HepG2 (cell line): ENCODE measurements around the gene NID1. TPM values are rescaled to one million over a fixed set of nuclear protein-coding genes. Genes with fewer than 3 reads are reported as not detected.

Experiments used
- ATAC-seq: fragments of 200-7000 bp; cut with Tn5 transposase; 3 replicates; pipeline ENCODE4 v1.9.1; 2020; ENCODE audit warnings: mild to moderate bottlenecking, moderate library complexity
- BruUV-seq: library from RNA; stranded (reverse); fragments of 400-500 nt; replicated peaks from 2 replicates; lab custom pipeline; 2021; lab: Mats Ljungman, UMichigan
- CTCF ChIA-PET: fragments of 300-600 bp; formaldehyde crosslinking; extraction: SDS; loops from one replicate; lab custom pipeline; 2021; ENCODE audit warnings: low total read pairs, inconsistent platforms, low intra/inter-chr PET ratio; lab: Yijun Ruan, JAX
- POLR2A ChIA-PET: fragments of 350-600 bp; sonication (Branson Sonifier 250); formaldehyde crosslinking; loops from one replicate; lab custom pipeline; 2020; ENCODE audit warnings: antibody characterized with exemption, inconsistent platforms; lab: Yijun Ruan, JAX
- DNase-seq: peaks from one replicate; pipeline ENCODE4 v3.0.0-alpha.2; 2015; ENCODE audit warnings: low spot score
- FAIRE-seq: peaks from 3 replicates; lab custom pipeline; 2011; peaks lifted over from hg19 to GRCh38; lab: Jason Lieb, UNC
- H2AFZ ChIP-seq: one replicate; pipeline ENCODE4 v1.6.1; 2011; ENCODE audit warnings: low read length, inconsistent platforms
- H3K27ac ChIP-seq: fragments of 300-600 bp; 3 replicates; pipeline ENCODE4 v1.8.0; 2011; ENCODE audit warnings: mixed run types, mild to moderate bottlenecking, mixed read lengths, low read length, inconsistent platforms; ENCODE audit not compliant: insufficient read depth; ENCODE audit errors: extremely low read length
- H3K27me3 ChIP-seq, 2 experiments: fragments of 200-600 bp in 1 of 2; 2 replicates in 1 of 2; 3 replicates in 1 of 2; pipeline versions ENCODE4 v1.6.0 to v1.8.0; 2011; ENCODE audit warnings: low read length in 2 of 2, mild to moderate bottlenecking in 2 of 2, moderate library complexity in 2 of 2, inconsistent platforms in 1 of 2; ENCODE audit not compliant: insufficient read depth in 2 of 2, control insufficient read depth in 1 of 2
- H3K36me3 ChIP-seq, 2 experiments: fragments of 200-600 bp in 1 of 2; replicated peaks in 1 of 2; 2 replicates in 1 of 2; 3 replicates in 1 of 2; pipeline versions ENCODE4 v1.5.1 to v1.8.0; 2011; ENCODE audit warnings: low read length in 2 of 2, inconsistent platforms in 1 of 2; ENCODE audit not compliant: insufficient read depth in 2 of 2, control insufficient read depth in 1 of 2
- H3K4me1 ChIP-seq: 2 replicates; pipeline ENCODE4 v1.5.1; 2012; ENCODE audit warnings: low read length, inconsistent platforms; ENCODE audit not compliant: insufficient read depth
- H3K4me2 ChIP-seq: 2 replicates; pipeline ENCODE4 v1.6.0; 2011; ENCODE audit warnings: low read depth, low read length, inconsistent platforms
- H3K4me3 ChIP-seq, 3 experiments: fragments of 200-600 bp in 1 of 3; sonication (generic), shearing (Covaris generic) in 1 of 3; replicated peaks in 1 of 3; 2 replicates each; pipeline ENCODE4 v1.5.1; 2011 to 2016; ENCODE audit warnings: low read length in 3 of 3, inconsistent platforms in 2 of 3, low read depth in 2 of 3, mild to moderate bottlenecking in 2 of 3, control low read depth in 1 of 3, mixed read lengths in 1 of 3; ENCODE audit not compliant: insufficient read depth in 1 of 3
- H3K79me2 ChIP-seq: one replicate; pipeline ENCODE4 v1.6.1; 2011; ENCODE audit warnings: low read length, inconsistent platforms; ENCODE audit not compliant: insufficient read depth
- H3K9ac ChIP-seq: 2 replicates; pipeline ENCODE4 v1.6.0; 2011; ENCODE audit warnings: mild to moderate bottlenecking, low read depth, low read length, inconsistent platforms; ENCODE audit not compliant: insufficient read depth
- H3K9me3 ChIP-seq: 2 replicates; pipeline ENCODE4 v1.5.1; 2012; ENCODE audit warnings: mild to moderate bottlenecking, low read length
- H4K20me1 ChIP-seq: 2 replicates; pipeline ENCODE4 v1.6.0; 2011; ENCODE audit warnings: inconsistent platforms, mild to moderate bottlenecking, low read length, moderate library complexity; ENCODE audit not compliant: insufficient read depth
- ARHGAP35 ChIP-seq: sonication (generic); formaldehyde crosslinking; IDR thresholded peaks from 2 replicates; pipeline ENCODE4 v1.9.0; 2022; ENCODE audit warnings: mild to moderate bottlenecking, inconsistent platforms, moderate library complexity, missing genetic modification reagents, borderline replicate concordance
- CBX2 ChIP-seq, 2 experiments: fragments of 200-600 bp in 1 of 2; sonication (generic); formaldehyde crosslinking in 1 of 2; IDR thresholded peaks; 2 replicates each; pipeline versions ENCODE4 v1.7.0 to v1.8.1; 2018 to 2022; ENCODE audit warnings: low read depth in 2 of 2, low read length in 1 of 2, mild to moderate bottlenecking in 1 of 2, missing genetic modification reagents in 1 of 2
- EED ChIP-seq: sonication (generic); formaldehyde crosslinking; IDR thresholded peaks from 2 replicates; pipeline ENCODE4 v1.5.0; 2020; ENCODE audit warnings: mild to moderate bottlenecking, missing genetic modification reagents
- HMG20B ChIP-seq: conservative IDR thresholded peaks from 2 replicates; pipeline ENCODE4 v1.6.1; 2016; ENCODE audit warnings: missing genetic modification reagents, missing compliant biosample characterization
- MTF1 ChIP-seq: sonication (generic); formaldehyde crosslinking; IDR thresholded peaks from 2 replicates; pipeline ENCODE4 v1.5.0; 2020; ENCODE audit warnings: missing genetic modification reagents
- REPIN1 ChIP-seq: sonication (generic); formaldehyde crosslinking; IDR thresholded peaks from 2 replicates; pipeline ENCODE4 v1.8.0; 2022; ENCODE audit warnings: missing genetic modification reagents, low read depth, mild to moderate bottlenecking, borderline replicate concordance
- RNF2 ChIP-seq: fragments of 450-650 bp; conservative IDR thresholded peaks from 2 replicates; pipeline ENCODE4 v1.6.1; 2016; ENCODE audit warnings: low read depth
- SMYD3 ChIP-seq: sonication (generic); formaldehyde crosslinking; IDR thresholded peaks from 2 replicates; pipeline ENCODE4 v1.8.1; 2023; ENCODE audit warnings: mild to moderate bottlenecking, missing genetic modification reagents
- SPEN ChIP-seq: sonication (generic); formaldehyde crosslinking; IDR thresholded peaks from 2 replicates; pipeline ENCODE4 v1.5.1; 2020; ENCODE audit warnings: low read depth, mild to moderate bottlenecking, missing genetic modification reagents
- TEAD2 ChIP-seq: sonication (generic); formaldehyde crosslinking; IDR thresholded peaks from 2 replicates; pipeline ENCODE4 v1.9.0; 2021; ENCODE audit warnings: missing genetic modification reagents
- ZNF232 ChIP-seq: sonication (generic); formaldehyde crosslinking; IDR thresholded peaks from 2 replicates; pipeline ENCODE4 v1.4.0; 2020; ENCODE audit warnings: missing genetic modification reagents, borderline replicate concordance
- ZNF235 ChIP-seq: sonication (generic); formaldehyde crosslinking; IDR thresholded peaks from 2 replicates; pipeline ENCODE4 v1.8.1; 2023; ENCODE audit warnings: mild to moderate bottlenecking, missing genetic modification reagents, borderline replicate concordance
- ZNF33A ChIP-seq: sonication (generic); formaldehyde crosslinking; IDR thresholded peaks from 2 replicates; pipeline ENCODE4 v1.5.1; 2020; ENCODE audit warnings: missing genetic modification reagents, mild to moderate bottlenecking, moderate library complexity, borderline replicate concordance
- ZNF34 ChIP-seq: sonication (generic); formaldehyde crosslinking; IDR thresholded peaks from 2 replicates; pipeline ENCODE4 v1.4.0; 2020; ENCODE audit warnings: mild to moderate bottlenecking, missing genetic modification reagents, borderline replicate concordance
- ZNF564 ChIP-seq: sonication (generic); formaldehyde crosslinking; IDR thresholded peaks from 2 replicates; pipeline ENCODE4 v1.8.1; 2023; ENCODE audit warnings: mild to moderate bottlenecking, missing genetic modification reagents
- ZNF713 ChIP-seq: sonication (generic); formaldehyde crosslinking; IDR thresholded peaks from 2 replicates; pipeline ENCODE4 v1.4.0; 2020; ENCODE audit warnings: mild to moderate bottlenecking, missing genetic modification reagents
- ZNF768 ChIP-seq: sonication (generic); formaldehyde crosslinking; IDR thresholded peaks from 2 replicates; pipeline ENCODE4 v1.4.0; 2020; ENCODE audit warnings: missing genetic modification reagents
- ZSCAN9 ChIP-seq: IDR thresholded peaks from 2 replicates; pipeline ENCODE4 v1.6.1; 2016; ENCODE audit warnings: borderline replicate concordance
- WGBS: methylation state at CpG from one replicate; pipeline ENCODE4 v1.1.6; 2017; ENCODE audit warnings: low lambda C conversion rate; 5-methylcytosine and 5-hydroxymethylcytosine counted together
- in situ Hi-C: cut with HindIII; loops from 2 replicates; pipeline ENCODE4 v1.10.0; 2017; ENCODE audit warnings: low pct_unique_long_range_greater_than_20kb; ENCODE audit not compliant: extremely low pct_ligation_motif_present
- intact Hi-C: fragments of 100-400 bp; cut with micrococcal nuclease; formaldehyde crosslinking; loops from one replicate; pipeline ENCODE4 v1.10.0; 2022; ENCODE audit not compliant: unreplicated experiment
- polyA plus RNA-seq, 8 experiments: library from polyadenylated mRNA; depleted of rRNA in 3 of 8; stranded (reverse) in 7 of 8; unstranded in 1 of 8; fragments of >200 nt; fragmentation: Illumina TruSeq in 4 of 8; extraction: Trizol in 4 of 8; gene quantifications; 2 replicates each; pipeline versions ENCODE4 v1.2.1 to v1.2.3, GENCODE V29; 2011 to 2016; ENCODE audit warnings: low read depth in 4 of 8, missing spikeins in 1 of 8, mixed read lengths in 1 of 8; ENCODE audit not compliant: insufficient read depth in 1 of 8
- total RNA-seq, 5 experiments: library from RNA; depleted of rRNA; stranded (reverse); fragments of >200 nt; fragmentation: Illumina TruSeq; extraction: Trizol; gene quantifications; 2 replicates each; pipeline ENCODE4 v1.2.3, GENCODE V29; 2016; ENCODE audit warnings: low read depth in 1 of 5
- TF ChIP-seq, protein P1 (sequence below): sonication (generic); formaldehyde crosslinking; IDR thresholded peaks from 2 replicates; pipeline ENCODE4 v1.4.0; 2020; ENCODE audit warnings: missing genetic modification reagents
- TF ChIP-seq, protein P2 (sequence below): IDR thresholded peaks from 2 replicates; pipeline ENCODE4 v1.6.1; 2012; ENCODE audit warnings: inconsistent platforms

The NID1 gene
- total and polyA plus RNA-seq, 2 of the 13 experiments (the other 11 are each of a cell fraction or from before 2014, with no cell fraction given): 50.2 to 56.1 TPM

GRCh38 chr1:236020359-236021219 lies 44.3 kb downstream of the NID1 start:
- no peak overlapping the region for H3K9ac ChIP-seq
- in situ Hi-C loops (no loop called here), intact Hi-C loops (no loop called here)
- 96% methylated on average over 20 of the region's 20 CpGs for WGBS
- no peak overlapping the region for H3K4me3 ChIP-seq
- H4K20me1 ChIP-seq: no peaks in the 10 kb centered on the region
- ChIA-PET CTCF (no interaction called here), POLR2A (no interaction called here)
- H3K27ac ChIP-seq: no peak overlapping the region
- DNase-seq (no peak), FAIRE-seq (no peak), ATAC-seq (no peak)
- H3K4me2 ChIP-seq: no peak overlapping the region
- H3K4me1 ChIP-seq: no peaks in the 10 kb centered on the region
- no peaks in the 10 kb centered on the region for H3K9me3 ChIP-seq
- H3K27me3 ChIP-seq: no peaks in the 10 kb centered on the region
- TF ChIP-seq ZNF564 (no peak), EED (no peak), ZSCAN9 (no peak), CBX2 (IDR thresholded peaks at IDR 0.05; ENCODE audit: low read depth, low read length) (no peak), CBX2 (CRISPR knock-in tag; IDR thresholded peaks at IDR 0.05; ENCODE audit: low read depth) (no peak), ZNF34 (CRISPR knock-in tag) (no peak), ZNF232 (CRISPR knock-in tag) (no peak), SMYD3 (no peak), ZNF235 (CRISPR knock-in tag) (no peak), ARHGAP35 (CRISPR knock-in tag) (no peak), ZNF768 (CRISPR knock-in tag) (no peak), ZNF33A (CRISPR knock-in tag) (no peak), MTF1 (CRISPR knock-in tag) (no peak), REPIN1 (CRISPR knock-in tag) (no peak), RNF2 (no peak), HMG20B (CRISPR knock-in tag) (no peak), TEAD2 (CRISPR knock-in tag) (no peak), ZNF713 (CRISPR knock-in tag) (no peak), SPEN (CRISPR knock-in tag) (no peak)
- TF ChIP-seq, protein P1, sequence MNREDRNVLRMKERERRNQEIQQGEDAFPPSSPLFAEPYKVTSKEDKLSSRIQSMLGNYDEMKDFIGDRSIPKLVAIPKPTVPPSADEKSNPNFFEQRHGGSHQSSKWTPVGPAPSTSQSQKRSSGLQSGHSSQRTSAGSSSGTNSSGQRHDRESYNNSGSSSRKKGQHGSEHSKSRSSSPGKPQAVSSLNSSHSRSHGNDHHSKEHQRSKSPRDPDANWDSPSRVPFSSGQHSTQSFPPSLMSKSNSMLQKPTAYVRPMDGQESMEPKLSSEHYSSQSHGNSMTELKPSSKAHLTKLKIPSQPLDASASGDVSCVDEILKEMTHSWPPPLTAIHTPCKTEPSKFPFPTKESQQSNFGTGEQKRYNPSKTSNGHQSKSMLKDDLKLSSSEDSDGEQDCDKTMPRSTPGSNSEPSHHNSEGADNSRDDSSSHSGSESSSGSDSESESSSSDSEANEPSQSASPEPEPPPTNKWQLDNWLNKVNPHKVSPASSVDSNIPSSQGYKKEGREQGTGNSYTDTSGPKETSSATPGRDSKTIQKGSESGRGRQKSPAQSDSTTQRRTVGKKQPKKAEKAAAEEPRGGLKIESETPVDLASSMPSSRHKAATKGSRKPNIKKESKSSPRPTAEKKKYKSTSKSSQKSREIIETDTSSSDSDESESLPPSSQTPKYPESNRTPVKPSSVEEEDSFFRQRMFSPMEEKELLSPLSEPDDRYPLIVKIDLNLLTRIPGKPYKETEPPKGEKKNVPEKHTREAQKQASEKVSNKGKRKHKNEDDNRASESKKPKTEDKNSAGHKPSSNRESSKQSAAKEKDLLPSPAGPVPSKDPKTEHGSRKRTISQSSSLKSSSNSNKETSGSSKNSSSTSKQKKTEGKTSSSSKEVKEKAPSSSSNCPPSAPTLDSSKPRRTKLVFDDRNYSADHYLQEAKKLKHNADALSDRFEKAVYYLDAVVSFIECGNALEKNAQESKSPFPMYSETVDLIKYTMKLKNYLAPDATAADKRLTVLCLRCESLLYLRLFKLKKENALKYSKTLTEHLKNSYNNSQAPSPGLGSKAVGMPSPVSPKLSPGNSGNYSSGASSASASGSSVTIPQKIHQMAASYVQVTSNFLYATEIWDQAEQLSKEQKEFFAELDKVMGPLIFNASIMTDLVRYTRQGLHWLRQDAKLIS (CRISPR knock-in tag): no peak
- TF ChIP-seq, protein P2, sequence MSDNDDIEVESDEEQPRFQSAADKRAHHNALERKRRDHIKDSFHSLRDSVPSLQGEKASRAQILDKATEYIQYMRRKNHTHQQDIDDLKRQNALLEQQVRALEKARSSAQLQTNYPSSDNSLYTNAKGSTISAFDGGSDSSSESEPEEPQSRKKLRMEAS: no peak
- no peak overlapping the region for H2AFZ ChIP-seq
- H3K79me2 ChIP-seq: peaks cover 2% of the 10 kb centered on the region
- no TSS peak for BruUV-seq
- peaks cover 33 to 82% of the 10 kb centered on the region in 2 experiments; a peak in 4 of 5 replicates for H3K36me3 ChIP-seq
